Measurements from ENCODE around the gene SLX4IP. TPM values are rescaled to one million over a fixed set of nuclear protein-coding genes. Genes with fewer than 3 reads are reported as not detected.

SLX4IP gene
- total and polyA plus RNA-seq, 2 of the 13 experiments (the other 11 are each of a cell fraction or from before 2014, with no cell fraction given), result 3.6 to 7.3 TPM

- peak; percentile 35; the same call in 1 of the 2 replicates for TF ChIP-seq ZBTB33 (CRISPR knock-in tag; IDR thresholded peaks at IDR 0.05)
These were observed 15.5 kb upstream of the SLX4IP start (continued) for GRCh38 chr20:10419550-10420133.

GRCh38 chr20:10423735-10424134, 11.4 kb upstream of the SLX4IP start:
- intact Hi-C loops (cut with micrococcal nuclease; ENCODE audit: unreplicated experiment), result loop anchor here (2.0 kb wide), 1 partner anchor 195 kb away; no protein-coding TSS in a partner anchor
- H3K4me2 ChIP-seq (ENCODE audit: low read depth, low read length), result no peak overlapping the region
- no peaks in the 10 kb centered on the region for H3K27me3 ChIP-seq (ENCODE audit: control insufficient read depth in 1 of 2, insufficient read depth in 2 of 2, low read length in 2 of 2)
- H3K27ac ChIP-seq (ENCODE audit: extremely low read length, insufficient read depth, low read length), result no peak overlapping the region
- POLR2A ChIA-PET, result interaction anchor here (2.3 kb wide), 1 partner anchor 11 kb away, joined by 7 read pairs; the partner anchor contains the start of genes MKKS and SLX4IP
- no peak overlapping the region for H3K9ac ChIP-seq (ENCODE audit: insufficient read depth, low read depth, low read length)
- H3K4me1 ChIP-seq (ENCODE audit: insufficient read depth, low read length), result peaks cover 30% of the 10 kb centered on the region
- no peak for FAIRE-seq
- peaks cover 84% of the 10 kb centered on the region for H3K79me2 ChIP-seq (ENCODE audit: insufficient read depth, low read length)
- no peaks in the 10 kb centered on the region for H3K9me3 ChIP-seq (ENCODE audit: low read length)
- 96% methylated on average over 2 of the region's 2 CpGs for WGBS (ENCODE audit: low lambda C conversion rate)
- BruUV-seq (replicated peaks), result no TSS peak
- peaks cover 10 to 40% of the 10 kb centered on the region in 2 experiments; a peak in 4 of 5 replicates for H3K36me3 ChIP-seq (replicated peaks in 1 of 2; ENCODE audit: control insufficient read depth in 1 of 2, insufficient read depth in 2 of 2, low read length in 2 of 2)
- CTCF ChIA-PET (ENCODE audit: low intra/inter-chr PET ratio, low total read pairs), result interaction anchor here (1.1 kb wide), 1 partner anchor 107 kb away, joined by 3 read pairs; no protein-coding TSS in a partner anchor
- no peak overlapping the region for H2AFZ ChIP-seq (ENCODE audit: low read length)
- ATAC-seq, result no peak
- DNase-seq (ENCODE audit: low spot score), result no peak
- peaks cover 16% of the 10 kb centered on the region for H4K20me1 ChIP-seq (ENCODE audit: insufficient read depth, low read length)
- H3K4me3 ChIP-seq (replicated peaks in 1 of 3; ENCODE audit: insufficient read depth in 1 of 3, low read depth in 2 of 3, low read length in 3 of 3), result no peak overlapping the region
- in situ Hi-C loops (cut with HindIII; ENCODE audit: extremely low pct_ligation_motif_present, low pct_unique_long_range_greater_than_20kb), result loop anchor here (10.0 kb wide), 2 partner anchors 449 to 809 kb away; no protein-coding TSS in a partner anchor
- TF ChIP-seq CTCF (CRISPR knock-in tag; IDR thresholded peaks at IDR 0.05) (no peak), NFIB (CRISPR knock-in tag; IDR thresholded peaks at IDR 0.05; ENCODE audit: borderline replicate concordance) (no peak), SNAPC5 (CRISPR knock-in tag; IDR thresholded peaks at IDR 0.05; ENCODE audit: borderline replicate concordance) (no peak), DZIP1 (CRISPR knock-in tag; IDR thresholded peaks at IDR 0.05) (no peak), ZNF512B (CRISPR knock-in tag; IDR thresholded peaks at IDR 0.05; ENCODE audit: borderline replicate concordance) (no peak), HNRNPLL (IDR thresholded peaks at IDR 0.05; ENCODE audit: low read depth, low read length, poor library complexity, severe bottlenecking) (no peak), SATB2 (CRISPR knock-in tag; IDR thresholded peaks at IDR 0.05) (no peak), ZNF746 (CRISPR knock-in tag; IDR thresholded peaks at IDR 0.05) (no peak), ZNF414 (CRISPR knock-in tag; IDR thresholded peaks at IDR 0.05) (no peak)
